ENCODE measurements around the gene TEX35.
"Not testable (repeated sequence)": the region's sequence is repeated elsewhere in the genome, so short reads cannot be mapped to it uniquely, and the experiment has no call there.

TEX35 gene

DNA sequence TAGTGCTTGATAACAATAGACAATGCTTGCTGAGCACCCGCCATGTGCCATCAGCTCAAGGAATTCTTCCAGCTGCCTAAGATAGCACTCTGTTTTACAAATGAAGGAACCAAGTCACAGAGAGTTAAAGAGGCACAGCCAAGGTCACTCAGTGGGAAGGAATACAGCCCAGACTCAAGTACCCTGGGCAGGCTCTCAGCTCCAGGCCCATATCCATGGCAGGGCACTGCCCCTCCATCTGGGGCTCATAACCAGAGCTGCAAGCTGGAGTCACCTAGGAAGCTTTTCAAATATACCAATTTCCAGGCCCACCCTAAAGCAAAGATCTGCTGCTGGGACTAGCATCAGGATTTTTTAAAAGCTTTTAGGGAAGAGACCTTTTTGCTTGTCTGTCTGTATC is 17.8 kb upstream of the TEX35 start:
- FAIRE-seq, result no peak

DNA sequence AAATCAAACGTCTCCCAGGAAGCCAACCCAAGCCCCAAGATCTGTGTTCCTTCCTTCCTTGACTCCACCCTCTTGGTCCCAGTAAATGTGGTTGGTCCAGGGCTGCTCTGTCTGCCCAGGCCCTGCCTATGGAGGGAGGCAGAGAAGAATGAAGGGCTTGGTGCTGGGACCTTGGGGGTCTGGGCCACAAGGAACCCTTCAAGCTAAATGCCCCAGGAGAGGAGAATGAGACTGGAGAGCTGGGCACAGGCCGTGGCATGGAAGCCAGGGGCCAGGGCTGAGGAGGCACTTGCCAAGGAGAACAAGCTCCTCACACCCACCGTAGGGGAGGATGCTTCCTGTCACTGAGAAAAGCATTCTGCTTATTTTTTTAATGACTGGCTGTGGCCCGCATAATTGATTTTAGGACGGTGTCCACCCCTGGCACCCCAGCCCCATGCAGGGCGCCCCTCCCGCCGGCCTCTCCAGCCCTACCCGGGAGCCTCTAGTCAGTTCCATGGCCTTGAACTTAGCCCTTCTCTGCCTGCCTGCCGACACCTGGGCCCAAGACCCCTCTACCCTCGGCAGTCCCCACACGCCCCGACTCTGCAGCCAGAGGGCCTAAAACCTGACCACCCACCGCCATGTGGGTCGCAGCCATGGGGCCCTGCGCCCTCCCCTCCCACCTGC is 17.0 kb upstream of the TEX35 start:
- FAIRE-seq, result no peak

GRCh38 chr1:178496410-178497135 is 16.3 kb upstream of the TEX35 start, which contains the start of gene CLEC20A:
Gene CLEC20A (minus strand): TSS chr1:178496964. CDS start chr1:178496939, 25 bp downstream.
- no peak for FAIRE-seq

GRCh38 chr1:178497903-178498478 is 14.9 kb upstream of the TEX35 start:
- no peak for FAIRE-seq

DNA sequence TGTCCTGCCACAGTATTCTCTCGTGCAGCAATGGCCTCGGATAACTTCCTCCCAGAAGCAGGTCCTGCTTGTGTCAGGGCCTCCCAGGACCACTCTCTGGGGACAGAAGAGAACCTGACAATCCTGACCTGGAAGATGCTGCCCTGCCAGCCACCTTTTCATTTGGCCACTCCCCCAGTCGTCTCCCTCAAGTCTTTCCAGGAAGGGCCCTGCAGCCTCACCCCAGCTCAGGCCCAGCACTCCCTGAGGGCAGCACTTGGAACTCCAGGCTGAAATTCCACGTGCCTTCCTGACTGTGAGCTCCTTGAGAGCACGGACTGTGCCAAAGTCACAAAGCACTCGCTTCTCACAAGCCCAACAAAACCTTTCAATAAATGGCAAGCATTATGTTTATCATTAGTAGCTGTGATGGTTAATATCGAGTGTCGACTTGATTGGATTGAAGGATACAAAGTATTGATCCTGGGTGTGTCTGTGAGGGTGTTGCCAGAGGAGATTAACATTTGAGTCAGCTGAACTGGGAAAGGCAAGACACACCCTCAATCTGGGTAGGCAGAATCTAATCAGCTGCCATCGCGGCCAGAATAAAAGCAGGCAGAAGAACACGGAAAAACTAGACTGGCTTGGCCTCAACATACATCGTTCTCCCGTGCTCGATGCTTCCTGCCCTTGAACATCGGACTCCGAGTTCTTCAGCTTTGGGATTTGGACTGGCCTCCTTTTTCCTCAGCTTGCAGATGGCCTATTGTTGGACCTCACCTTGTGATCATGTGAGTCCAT is 13.8 kb upstream of the TEX35 start:
- FAIRE-seq, result no peak

DNA sequence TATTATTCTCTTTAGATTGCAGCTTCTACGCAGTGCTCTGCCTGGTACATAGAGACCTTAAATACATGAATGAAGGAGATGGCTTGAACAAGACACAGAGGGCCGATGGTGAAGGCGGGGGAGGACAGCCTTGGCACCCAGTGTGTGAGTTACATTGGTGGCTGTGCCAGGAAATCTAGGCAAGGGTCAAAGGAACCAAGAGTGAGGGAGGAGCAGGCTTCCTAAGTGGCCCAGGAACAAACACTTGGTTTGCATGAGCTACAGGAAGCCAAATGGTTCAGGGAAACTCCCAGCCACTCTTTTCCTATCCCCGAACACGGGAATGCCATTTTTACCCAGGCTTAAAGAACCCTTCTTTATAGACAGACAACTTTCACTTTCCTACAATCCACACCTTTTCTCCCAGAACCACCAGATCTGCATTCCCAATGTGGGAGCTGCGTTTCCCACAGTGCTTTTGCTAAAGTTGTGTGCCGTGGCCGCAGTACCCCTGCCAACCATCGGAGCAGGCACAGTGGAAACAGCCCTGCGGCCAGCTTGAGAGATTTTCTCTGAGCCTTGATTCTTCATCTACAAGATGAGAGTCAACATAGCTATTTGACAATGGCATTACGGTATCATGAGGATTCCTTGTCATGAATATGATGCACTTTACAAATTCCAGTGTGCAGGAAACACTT is 12.7 kb upstream of the TEX35 start:
- no peak for FAIRE-seq

- no peak for FAIRE-seq
Observed at GRCh38 chr1:178500936-178501554, 11.9 kb upstream of the TEX35 start.

DNA sequence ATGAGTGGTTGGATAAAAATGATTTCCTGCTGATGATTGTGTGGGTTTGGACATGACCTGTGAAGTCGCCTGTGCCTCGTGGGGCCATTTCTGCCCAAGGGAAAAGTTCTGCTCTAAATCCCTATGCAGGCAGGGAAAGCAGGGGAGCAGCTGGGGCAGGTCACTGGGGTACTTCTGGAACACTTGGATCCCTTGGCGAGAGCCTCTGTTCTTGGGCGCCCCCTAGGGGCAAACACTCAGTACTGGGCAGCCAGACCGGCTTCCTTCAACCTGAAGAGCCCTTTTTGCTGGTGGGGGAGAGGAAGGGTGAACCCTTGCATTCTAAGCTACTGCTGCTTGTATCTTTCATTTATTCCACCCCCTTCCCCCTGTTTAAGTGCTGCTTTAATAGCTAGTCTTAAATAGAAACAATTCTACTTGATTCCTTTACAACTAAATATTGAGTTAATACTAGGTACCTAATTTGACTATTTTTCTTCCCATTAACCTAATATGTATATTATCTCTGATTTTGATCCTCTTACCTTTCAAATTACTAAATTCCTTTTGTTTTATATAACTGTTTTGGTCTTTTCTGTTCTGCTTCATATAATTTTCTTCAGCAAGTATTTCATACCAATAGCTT is 11.1 kb upstream of the TEX35 start:
- no peak for FAIRE-seq

DNA sequence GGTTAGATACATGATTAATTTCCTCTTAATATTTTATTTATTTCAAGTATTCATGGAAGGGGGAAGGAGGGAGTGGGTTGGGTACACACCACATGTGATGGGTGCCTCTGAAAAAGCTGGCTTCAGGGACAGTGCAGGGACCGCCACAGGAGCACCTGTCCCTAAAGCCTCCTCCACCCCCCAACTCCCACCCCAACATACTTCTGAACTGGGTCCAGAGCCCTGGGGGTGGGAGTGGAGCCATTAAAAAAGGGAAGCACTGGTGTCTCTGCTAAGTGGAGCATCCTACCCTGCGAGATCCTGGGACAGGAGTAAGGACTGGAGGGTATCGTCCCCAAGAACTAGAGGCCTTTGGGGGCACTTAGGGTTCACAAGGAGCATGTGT is 10.6 kb upstream of the TEX35 start:
- no peak for FAIRE-seq

DNA sequence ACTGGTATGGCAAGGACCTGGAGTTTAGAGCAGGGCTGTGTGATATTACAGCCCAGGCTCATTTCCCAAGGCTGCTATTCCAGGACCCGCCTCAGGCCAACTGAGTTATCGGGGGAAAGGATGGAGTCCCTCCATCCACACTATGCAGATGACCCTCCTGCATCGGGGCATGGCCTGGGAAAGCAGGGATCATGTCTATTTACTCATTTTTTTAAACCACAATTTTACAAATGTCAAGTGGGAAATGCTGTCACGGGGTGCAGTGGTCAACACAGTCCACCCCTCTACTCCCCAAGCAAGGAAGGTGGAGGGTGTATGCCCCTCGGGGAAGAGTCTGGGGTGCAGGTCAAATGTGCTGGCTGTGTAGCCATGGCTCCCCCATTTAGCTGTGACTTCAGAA is 10.1 kb upstream of the TEX35 start:
- no peak for FAIRE-seq

DNA sequence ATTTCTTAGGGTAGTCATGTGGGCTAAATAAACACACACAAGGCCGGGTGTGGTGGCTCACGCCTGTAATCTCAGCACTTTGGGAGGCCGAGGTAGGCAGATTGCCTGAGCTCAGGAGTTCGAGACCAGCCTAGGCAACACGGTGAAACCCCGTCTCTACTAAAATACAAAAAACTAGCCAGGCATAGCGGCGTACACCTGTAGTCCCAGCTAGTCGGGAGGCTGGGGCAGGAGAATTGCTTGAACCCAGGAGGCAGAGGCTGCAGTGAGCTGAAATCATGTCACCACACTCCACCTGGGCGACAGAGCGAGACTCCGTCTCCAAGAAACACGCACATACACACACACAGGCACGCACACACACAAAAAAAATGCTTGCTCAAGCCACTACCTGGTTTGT is 9.6 kb upstream of the TEX35 start:
- not testable (repeated sequence) for FAIRE-seq

DNA sequence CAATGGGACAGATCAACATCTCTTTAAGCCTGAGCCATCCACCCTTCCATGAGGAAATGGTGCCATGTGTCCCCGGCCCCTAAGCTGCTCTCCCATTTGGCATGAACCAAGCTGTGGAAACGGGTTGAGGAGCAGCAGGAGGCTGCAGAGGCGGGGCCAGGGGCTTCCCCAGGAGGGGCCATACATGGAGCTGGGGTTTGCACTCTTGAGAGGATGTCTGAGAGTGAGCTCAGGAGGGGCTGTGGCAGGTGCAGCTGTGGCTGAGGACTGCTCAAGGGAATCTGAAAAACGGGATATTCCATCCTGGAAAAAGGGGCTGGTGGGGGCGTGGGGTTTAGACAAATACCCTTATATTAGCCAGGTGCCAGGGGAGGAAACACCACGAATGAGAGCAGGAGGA is 9.1 kb upstream of the TEX35 start:
- no peak for FAIRE-seq

- FAIRE-seq, result no peak
Observed at GRCh38 chr1:178504286-178504685, 8.6 kb upstream of the TEX35 start.

DNA sequence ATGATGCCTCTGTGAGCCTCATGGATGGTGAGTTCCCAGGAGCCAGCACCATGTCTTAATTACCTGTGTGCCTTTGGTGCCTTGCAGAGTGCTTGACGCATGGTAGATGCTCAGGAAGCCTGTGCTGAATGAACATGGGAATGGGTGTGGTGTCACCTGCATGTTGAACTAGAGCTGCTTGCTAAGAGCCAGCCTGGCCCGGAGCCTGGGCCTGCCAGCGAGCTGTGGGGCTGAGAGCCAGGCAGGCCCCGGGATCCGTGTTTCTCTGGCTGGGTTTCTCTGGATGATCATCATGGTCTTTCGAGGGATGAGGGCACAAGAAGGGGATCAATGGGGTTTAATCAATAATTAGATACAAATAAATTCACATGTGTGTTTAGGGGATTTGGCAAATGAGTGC is 6.7 kb upstream of the TEX35 start:
- FAIRE-seq, result no peak

DNA sequence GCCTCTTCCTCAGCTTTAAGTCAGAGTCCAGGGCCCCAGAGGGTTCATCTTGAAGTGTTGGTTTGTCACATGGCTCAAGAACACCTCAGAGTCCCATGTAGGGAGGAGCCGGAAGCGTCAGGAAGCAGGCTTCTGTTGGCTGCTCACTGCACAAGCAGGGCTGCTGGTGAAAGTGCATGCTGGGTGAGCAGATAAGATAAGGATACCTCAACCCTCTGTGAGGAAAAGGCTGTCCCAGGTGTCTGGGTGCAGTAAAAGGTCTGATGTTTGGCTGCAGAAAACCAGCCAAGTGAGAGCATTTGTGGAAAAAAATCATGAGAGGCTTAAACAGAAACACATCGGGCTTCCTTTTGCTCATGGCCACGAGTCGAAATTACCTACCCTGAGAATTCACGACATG is 6.2 kb upstream of the TEX35 start:
- FAIRE-seq, result no peak

DNA sequence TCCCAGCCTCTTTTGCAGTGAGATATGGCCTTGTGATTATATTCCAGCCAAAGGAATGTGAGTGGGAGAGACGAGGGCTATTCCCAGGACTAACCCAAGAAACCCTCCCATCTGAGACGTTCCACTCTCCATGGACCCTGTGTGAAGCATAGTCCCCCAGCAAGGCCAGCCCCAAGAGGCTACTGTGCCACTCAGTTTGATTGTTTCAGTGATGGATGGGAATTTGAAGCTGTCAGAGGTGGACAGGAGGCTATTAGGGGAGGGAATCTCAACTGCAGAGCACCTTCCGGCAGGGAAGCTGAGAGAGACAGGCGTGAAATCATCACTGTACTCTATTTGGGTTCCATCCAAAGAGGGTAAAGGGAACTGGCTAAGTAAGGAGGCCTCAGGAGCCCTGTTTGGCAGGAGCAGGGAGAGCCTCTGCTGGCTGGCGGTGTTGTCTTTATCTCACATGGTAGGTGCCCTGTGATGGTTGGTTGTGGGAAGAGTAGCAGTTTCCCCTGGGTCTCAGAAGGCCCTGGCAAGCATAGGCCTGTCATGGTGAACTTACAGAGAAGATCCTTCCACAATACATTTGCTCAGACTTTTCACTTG is 3.4 kb upstream of the TEX35 start:
- no peak for FAIRE-seq

GRCh38 chr1:178510155-178510554 is 2.8 kb upstream of the TEX35 start:
- no peak for FAIRE-seq

- FAIRE-seq, result no peak
Observed at GRCh38 chr1:178513278-178513983, 522 bp downstream of the TEX35 start.

- no peak for FAIRE-seq
Observed at GRCh38 chr1:178516110-178516509, 3.2 kb downstream of the TEX35 start.

DNA sequence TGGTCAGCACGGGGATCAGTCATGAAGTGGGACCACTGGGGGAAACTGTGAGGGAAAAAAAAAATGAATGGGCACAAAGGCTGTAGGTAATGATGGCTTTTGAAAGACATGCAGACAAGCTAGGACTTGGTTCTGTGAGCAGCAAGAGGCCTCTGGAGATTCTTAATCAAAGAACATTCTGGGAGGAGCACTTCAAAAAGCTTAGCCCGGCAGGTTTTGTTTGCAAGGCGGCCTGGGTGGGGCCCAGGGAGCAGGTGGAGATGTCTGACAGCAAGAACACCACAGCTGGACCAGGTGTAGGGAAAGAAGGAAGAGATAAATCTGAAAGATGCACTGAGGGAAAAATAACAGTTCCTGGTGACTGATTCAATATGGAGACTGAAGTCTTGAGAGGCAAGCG is 6.0 kb downstream of the TEX35 start:
- FAIRE-seq, result no peak

DNA sequence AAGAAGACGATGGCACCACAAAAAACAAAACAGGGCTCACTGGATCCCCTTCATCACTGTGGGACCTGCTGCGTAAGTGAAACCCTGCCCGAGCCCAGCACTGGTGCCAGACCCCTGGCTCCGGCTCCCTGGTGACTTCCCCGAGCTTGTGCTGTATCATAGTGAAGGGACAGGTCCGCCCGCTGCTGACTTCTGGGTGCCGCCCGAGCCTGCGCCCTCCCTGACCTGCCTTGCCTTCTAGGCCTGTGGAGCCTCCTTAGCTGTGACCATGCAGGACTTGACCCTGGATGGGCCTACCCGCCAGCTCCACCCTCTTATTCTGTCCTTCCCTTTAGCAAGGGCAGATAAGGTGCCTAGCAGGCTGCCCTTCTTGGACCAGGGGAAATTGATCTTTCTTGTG is 7.9 kb downstream of the TEX35 start:
- FAIRE-seq, result no peak

All from islet of Langerhans (tissue), 1 donor.